Measurements from ENCODE around the gene NES.

The NES gene

GRCh38 chr1:156658496-156658895 is 18.7 kb downstream of the NES start:
- no peak overlapping the region for H3K4me3 Mint-ChIP-seq
- H3K27me3 Mint-ChIP-seq = peaks cover 52 to 53% of the 10 kb centered on the region in 2 donors
- H3K9me3 Mint-ChIP-seq = no peaks in the 10 kb centered on the region
- DNase-seq (no peak), ATAC-seq (replicated peaks) (no peak)
- H3K27ac Mint-ChIP-seq = no peak overlapping the region
- peaks cover 0 to 2% of the 10 kb centered on the region in 2 donors for H3K36me3 Mint-ChIP-seq
- H3K4me1 Mint-ChIP-seq = peaks cover 68 to 71% of the 10 kb centered on the region in 2 donors

- Mint-ChIP-seq H3K36me3 (peaks cover 0 to 2% of the 10 kb centered on the region in 2 donors), H3K27me3 (peaks cover 58 to 60% of the 10 kb centered on the region in 2 donors), H3K4me3 (peak overlapping the region; percentile 82 to 83), H3K4me1 (peaks cover 61 to 65% of the 10 kb centered on the region in 2 donors), H3K9me3 (no peaks in the 10 kb centered on the region), H3K27ac (peak overlapping the region; percentile 89)
- no peak for ATAC-seq (replicated peaks)
- DNase-seq = no peak
Observed at GRCh38 chr1:156657741-156658319, 19.4 kb downstream of the NES start.

GRCh38 chr1:156656806-156657740 is 20.1 kb downstream of the NES start:
- peak; percentile 37 for DNase-seq
- ATAC-seq (replicated peaks) = peak; percentile 36 to 37
- Mint-ChIP-seq H3K4me3 (peak overlapping the region; percentile 82 to 83), H3K9me3 (no peaks in the 10 kb centered on the region), H3K27me3 (peaks cover 66 to 67% of the 10 kb centered on the region in 2 donors), H3K27ac (peak overlapping the region; percentile 89), H3K4me1 (peaks cover 57 to 58% of the 10 kb centered on the region in 2 donors), H3K36me3 (peaks cover 0 to 2% of the 10 kb centered on the region in 2 donors)

- Mint-ChIP-seq H3K4me3 (no peak overlapping the region), H3K36me3 (peaks cover 0 to 2% of the 10 kb centered on the region in 2 donors), H3K9me3 (no peaks in the 10 kb centered on the region), H3K27me3 (peaks cover 72 to 78% of the 10 kb centered on the region in 2 donors), H3K27ac (no peak overlapping the region), H3K4me1 (peaks cover 46 to 48% of the 10 kb centered on the region in 2 donors)
- DNase-seq = no peak
- ATAC-seq (replicated peaks) = no peak
Observed at GRCh38 chr1:156655904-156656516, 21.2 kb downstream of the NES start.

- Mint-ChIP-seq H3K9me3 (no peaks in the 10 kb centered on the region), H3K27me3 (peaks cover 75 to 81% of the 10 kb centered on the region in 2 donors), H3K4me3 (no peak overlapping the region), H3K27ac (no peak overlapping the region), H3K4me1 (peaks cover 40 to 41% of the 10 kb centered on the region in 2 donors), H3K36me3 (peaks cover 0 to 2% of the 10 kb centered on the region in 2 donors)
- no peak for DNase-seq
- no peak for ATAC-seq (replicated peaks)
Observed at GRCh38 chr1:156655151-156655903, 21.9 kb downstream of the NES start.

- Mint-ChIP-seq H3K36me3 (peaks cover 0 to 2% of the 10 kb centered on the region in 2 donors), H3K4me1 (peaks cover 35% of the 10 kb centered on the region in 2 donors), H3K9me3 (no peaks in the 10 kb centered on the region), H3K27ac (peak overlapping the region; percentile 38), H3K27me3 (peaks cover 75 to 83% of the 10 kb centered on the region in 2 donors), H3K4me3 (no peak overlapping the region)
- ATAC-seq (replicated peaks) (no peak), DNase-seq (no peak)
Observed at GRCh38 chr1:156654700-156655099, 22.5 kb downstream of the NES start.

GRCh38 chr1:156652992-156653355 is 24.2 kb downstream of the NES start:
- H3K27ac Mint-ChIP-seq = no peak overlapping the region
- H3K4me1 Mint-ChIP-seq = peaks cover 17 to 23% of the 10 kb centered on the region in 2 donors
- peaks cover 83 to 92% of the 10 kb centered on the region in 2 donors for H3K27me3 Mint-ChIP-seq
- DNase-seq = no peak
- H3K9me3 Mint-ChIP-seq = no peaks in the 10 kb centered on the region
- peaks cover 0 to 2% of the 10 kb centered on the region in 2 donors for H3K36me3 Mint-ChIP-seq
- no peak for ATAC-seq (replicated peaks)
- H3K4me3 Mint-ChIP-seq = no peak overlapping the region

GRCh38 chr1:156652131-156652991 is 24.8 kb downstream of the NES start:
- DNase-seq (no peak), ATAC-seq (replicated peaks) (no peak)
- Mint-ChIP-seq H3K4me1 (peaks cover 11 to 17% of the 10 kb centered on the region in 2 donors), H3K36me3 (peaks cover 0 to under 1% of the 10 kb centered on the region in 2 donors), H3K27me3 (peaks cover 83 to 92% of the 10 kb centered on the region in 2 donors), H3K27ac (no peak overlapping the region), H3K9me3 (no peaks in the 10 kb centered on the region), H3K4me3 (no peak overlapping the region)

- no peak for ATAC-seq (replicated peaks)
- peaks cover 78 to 91% of the 10 kb centered on the region in 2 donors for H3K27me3 Mint-ChIP-seq
Observed at GRCh38 chr1:156648951-156649350, 28.3 kb downstream of the NES start.

GRCh38 chr1:156648496-156648895 is 28.7 kb downstream of the NES start:
- ATAC-seq (replicated peaks) (no peak), DNase-seq (no peak)
- Mint-ChIP-seq H3K4me1 (peaks cover 5 to 15% of the 10 kb centered on the region in 2 donors), H3K4me3 (no peak overlapping the region), H3K9me3 (no peaks in the 10 kb centered on the region), H3K36me3 (no peaks in the 10 kb centered on the region), H3K27ac (no peak overlapping the region), H3K27me3 (peaks cover 77 to 91% of the 10 kb centered on the region in 2 donors)

More at GRCh38 chr1:156648951-156649350, 28.3 kb downstream of the NES start:
- peaks cover 2 to 11% of the 10 kb centered on the region in 2 donors for H3K4me1 Mint-ChIP-seq
- no peak overlapping the region for H3K27ac Mint-ChIP-seq
- DNase-seq = no peak
- no peaks in the 10 kb centered on the region for H3K36me3 Mint-ChIP-seq
- no peak overlapping the region for H3K4me3 Mint-ChIP-seq
- no peaks in the 10 kb centered on the region for H3K9me3 Mint-ChIP-seq

GRCh38 chr1:156647351-156647750 is 29.9 kb downstream of the NES start:
- Mint-ChIP-seq H3K27me3 (peaks cover 74 to 89% of the 10 kb centered on the region in 2 donors), H3K9me3 (no peaks in the 10 kb centered on the region), H3K4me3 (no peak overlapping the region), H3K4me1 (peaks cover 9 to 22% of the 10 kb centered on the region in 2 donors), H3K27ac (no peak overlapping the region), H3K36me3 (no peaks in the 10 kb centered on the region)
- DNase-seq (no peak), ATAC-seq (replicated peaks) (no peak)

GRCh38 chr1:156646738-156647211 is 30.4 kb downstream of the NES start:
- peaks cover 73 to 88% of the 10 kb centered on the region in 2 donors for H3K27me3 Mint-ChIP-seq
- no peaks in the 10 kb centered on the region for H3K36me3 Mint-ChIP-seq

GRCh38 chr1:156645666-156646065 is 31.5 kb downstream of the NES start:
- no peaks in the 10 kb centered on the region for H3K36me3 Mint-ChIP-seq
- ATAC-seq (replicated peaks) = no peak
- H3K9me3 Mint-ChIP-seq = no peaks in the 10 kb centered on the region

More at GRCh38 chr1:156646738-156647211, 30.4 kb downstream of the NES start:
- Mint-ChIP-seq H3K4me3 (no peak overlapping the region), H3K27ac (no peak overlapping the region), H3K9me3 (no peaks in the 10 kb centered on the region), H3K4me1 (peaks cover 10 to 25% of the 10 kb centered on the region in 2 donors)
- DNase-seq (no peak), ATAC-seq (replicated peaks) (no peak)

More at GRCh38 chr1:156645666-156646065, 31.5 kb downstream of the NES start:
- Mint-ChIP-seq H3K27ac (no peak overlapping the region), H3K4me3 (no peak overlapping the region), H3K4me1 (peaks cover 13 to 36% of the 10 kb centered on the region in 2 donors), H3K27me3 (peaks cover 78 to 88% of the 10 kb centered on the region in 2 donors)
- no peak for DNase-seq

Measured in stimulated activated naive B cell treated with anti-CD40 and anti-IgM and Interleukin-4, amounts not matched to agents 10 μg/mL and 1 μg/mL and 100 μg/mL, for 72 hours (primary cell).